Activated B cell treated with CpG ODN at 0.5 μM for 24 hours (primary cell): Measurements from ENCODE around the gene GALC. TPM values are rescaled to one million over a fixed set of nuclear protein-coding genes. Genes with fewer than 3 reads are reported as not detected.

Source experiments
- ATAC-seq: fragments of 200-7000 bp; cut with Tn5 transposase; one replicate; pipeline ENCODE4 v1.10.0; 2021; ENCODE audit warnings: low read depth, mild to moderate bottlenecking, moderate library complexity
- CTCF ChIA-PET: fragments of 350-600 bp; sonication (Branson Sonifier 250); formaldehyde crosslinking; loops from one replicate; lab custom pipeline; 2021; ENCODE audit warnings: antibody characterized with exemption; lab: Charles Lee
- POLR2A ChIA-PET: fragments of 350-600 bp; sonication (Branson Sonifier 250); formaldehyde crosslinking; loops from one replicate; lab custom pipeline; 2021; ENCODE audit warnings: antibody characterized with exemption; lab: Charles Lee
- DNase-seq: peaks from one replicate; pipeline ENCODE4 v3.0.0; 2022
- H3K27ac Mint-ChIP-seq: one replicate; pipeline ENCODE4 v1.8.0; 2020; ENCODE audit warnings: mixed read lengths
- H3K27me3 Mint-ChIP-seq: one replicate; pipeline ENCODE4 v1.8.0; 2021; ENCODE audit warnings: mixed read lengths
- H3K36me3 Mint-ChIP-seq: one replicate; pipeline ENCODE4 v1.8.0; 2021; ENCODE audit warnings: low read depth, mixed read lengths
- H3K4me1 Mint-ChIP-seq: one replicate; pipeline ENCODE4 v1.8.0; 2021; ENCODE audit warnings: mixed read lengths
- H3K4me3 Mint-ChIP-seq: one replicate; pipeline ENCODE4 v1.8.0; 2020; ENCODE audit warnings: mild to moderate bottlenecking, mixed read lengths
- H3K9me3 Mint-ChIP-seq: one replicate; pipeline ENCODE4 v1.8.0; 2020; ENCODE audit warnings: mixed read lengths
- intact Hi-C: fragments of 100-400 bp; cut with micrococcal nuclease; formaldehyde crosslinking; loops from one replicate; pipeline ENCODE4 v1.15.1; 2024
- total RNA-seq: library from RNA; stranded (reverse); gene quantifications from 2 replicates; pipeline ENCODE4 v1.2.3, GENCODE V29; 2022
- TF ChIP-seq, protein P1 (sequence below): fragments of 200-600 bp; IDR thresholded peaks from one replicate; pipeline ENCODE4 v1.8.0; 2022; ENCODE audit warnings: antibody characterized with exemption, mild to moderate bottlenecking

Gene GALC
- total RNA-seq, 1 donor from 2014 or later, result 8.3 TPM

DNA sequence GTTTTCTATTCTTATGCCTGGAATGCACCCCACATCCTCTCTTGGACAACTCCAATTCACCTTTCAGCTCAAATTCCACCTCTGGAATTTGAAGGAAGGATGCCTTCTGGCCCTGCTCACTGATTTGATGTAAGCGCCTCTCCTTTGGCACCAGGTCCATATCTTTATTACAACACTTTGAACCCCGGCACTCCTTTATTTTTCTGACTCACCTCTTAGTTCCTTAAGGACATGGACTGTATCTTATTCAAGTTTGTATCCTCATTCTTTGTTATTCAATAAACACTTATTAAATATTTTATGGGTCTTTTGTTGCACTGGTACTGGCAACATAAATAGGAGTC is 3.1 kb downstream of the GALC start:
- Mint-ChIP-seq H3K36me3 (peaks cover 11% of the 10 kb centered on the region), H3K27me3 (no peaks in the 10 kb centered on the region), H3K4me3 (no peak overlapping the region), H3K9me3 (peaks cover 2% of the 10 kb centered on the region), H3K4me1 (peaks cover 30% of the 10 kb centered on the region), H3K27ac (no peak overlapping the region)
- ATAC-seq, result no peak
- TF ChIP-seq, protein P1, sequence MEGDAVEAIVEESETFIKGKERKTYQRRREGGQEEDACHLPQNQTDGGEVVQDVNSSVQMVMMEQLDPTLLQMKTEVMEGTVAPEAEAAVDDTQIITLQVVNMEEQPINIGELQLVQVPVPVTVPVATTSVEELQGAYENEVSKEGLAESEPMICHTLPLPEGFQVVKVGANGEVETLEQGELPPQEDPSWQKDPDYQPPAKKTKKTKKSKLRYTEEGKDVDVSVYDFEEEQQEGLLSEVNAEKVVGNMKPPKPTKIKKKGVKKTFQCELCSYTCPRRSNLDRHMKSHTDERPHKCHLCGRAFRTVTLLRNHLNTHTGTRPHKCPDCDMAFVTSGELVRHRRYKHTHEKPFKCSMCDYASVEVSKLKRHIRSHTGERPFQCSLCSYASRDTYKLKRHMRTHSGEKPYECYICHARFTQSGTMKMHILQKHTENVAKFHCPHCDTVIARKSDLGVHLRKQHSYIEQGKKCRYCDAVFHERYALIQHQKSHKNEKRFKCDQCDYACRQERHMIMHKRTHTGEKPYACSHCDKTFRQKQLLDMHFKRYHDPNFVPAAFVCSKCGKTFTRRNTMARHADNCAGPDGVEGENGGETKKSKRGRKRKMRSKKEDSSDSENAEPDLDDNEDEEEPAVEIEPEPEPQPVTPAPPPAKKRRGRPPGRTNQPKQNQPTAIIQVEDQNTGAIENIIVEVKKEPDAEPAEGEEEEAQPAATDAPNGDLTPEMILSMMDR, result no peak
- ChIA-PET POLR2A (no interaction called here), CTCF (no interaction called here)
- DNase-seq, result no peak
- intact Hi-C loops, result loop anchor here (5.0 kb wide), 4 partner anchors 38 to 1732 kb away; partner anchors contain the start of genes EML5 and ZC3H14

DNA sequence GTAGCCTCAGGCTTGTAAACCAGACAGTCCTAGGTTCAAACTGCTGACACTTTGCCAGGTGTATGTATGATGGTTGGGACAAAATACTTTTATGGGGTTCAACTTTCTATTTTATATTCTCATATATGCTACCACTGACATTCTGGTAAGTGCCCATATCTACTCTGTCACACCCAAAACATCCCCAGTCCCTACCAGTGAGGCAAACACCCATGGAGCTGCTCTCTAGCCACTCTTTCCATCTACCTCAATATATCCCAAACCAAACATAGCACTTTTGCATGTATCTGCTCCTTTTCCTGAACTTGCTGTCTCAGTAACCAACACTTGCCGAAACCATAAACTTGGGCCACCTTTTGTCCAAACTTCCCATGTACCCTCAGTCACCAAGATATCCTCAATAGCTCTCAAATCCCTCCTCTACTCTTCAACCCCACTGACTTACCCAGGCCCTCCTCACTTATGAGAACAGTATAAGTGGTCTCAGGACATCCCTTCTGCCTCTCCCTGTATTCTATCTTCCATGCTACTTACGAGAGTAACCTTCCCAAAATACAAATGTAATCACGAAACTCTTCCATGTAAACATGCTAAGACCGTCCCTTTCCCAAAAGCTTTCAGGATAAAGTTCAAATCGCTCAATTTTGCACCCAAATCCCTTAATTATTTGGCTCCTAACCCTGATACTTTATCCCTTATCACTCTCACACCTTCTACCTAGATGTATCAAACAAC is 3.6 kb downstream of the GALC start:
- H3K27me3 Mint-ChIP-seq, result no peaks in the 10 kb centered on the region
- peaks cover 24% of the 10 kb centered on the region for H3K4me1 Mint-ChIP-seq
- H3K9me3 Mint-ChIP-seq, result no peaks in the 10 kb centered on the region
- intact Hi-C loops, result no loop called here
- DNase-seq (no peak), ATAC-seq (no peak)
- peaks cover 15% of the 10 kb centered on the region for H3K36me3 Mint-ChIP-seq
- no peak overlapping the region for H3K4me3 Mint-ChIP-seq
- ChIA-PET CTCF (no interaction called here), POLR2A (no interaction called here)
- TF ChIP-seq, protein P1, result no peak
- H3K27ac Mint-ChIP-seq, result no peak overlapping the region

DNA sequence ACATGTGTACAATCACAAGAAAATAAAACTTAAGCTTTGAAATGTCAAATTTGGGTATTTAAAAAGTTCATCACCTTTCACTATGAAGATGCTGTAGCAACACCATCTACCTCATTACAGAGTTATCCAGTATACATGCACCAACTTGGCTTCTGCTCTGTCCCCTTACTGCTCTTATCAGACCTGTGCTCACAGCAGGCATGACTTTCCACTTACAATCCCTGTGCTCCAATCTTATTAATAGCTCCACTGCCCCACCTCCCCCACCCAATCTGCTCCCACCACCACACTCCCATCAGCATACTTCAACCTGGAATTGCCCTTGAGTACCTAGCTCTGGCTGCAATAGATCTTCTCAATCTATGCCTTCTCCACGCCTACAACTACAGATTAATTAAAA is 13.3 kb downstream of the GALC start:
- TF ChIP-seq, protein P1, result no peak
- no peak overlapping the region for H3K27ac Mint-ChIP-seq
- ATAC-seq, result no peak
- peaks cover 35% of the 10 kb centered on the region for H3K36me3 Mint-ChIP-seq
- H3K4me1 Mint-ChIP-seq, result no peaks in the 10 kb centered on the region
- H3K4me3 Mint-ChIP-seq, result no peak overlapping the region
- no peak for DNase-seq
- H3K27me3 Mint-ChIP-seq, result no peaks in the 10 kb centered on the region
- POLR2A ChIA-PET, result no interaction called here
- CTCF ChIA-PET, result no interaction called here
- intact Hi-C loops, result loop anchor here (5.0 kb wide), 1 partner anchor 43 kb away; no protein-coding TSS in a partner anchor
- H3K9me3 Mint-ChIP-seq, result no peaks in the 10 kb centered on the region

DNA sequence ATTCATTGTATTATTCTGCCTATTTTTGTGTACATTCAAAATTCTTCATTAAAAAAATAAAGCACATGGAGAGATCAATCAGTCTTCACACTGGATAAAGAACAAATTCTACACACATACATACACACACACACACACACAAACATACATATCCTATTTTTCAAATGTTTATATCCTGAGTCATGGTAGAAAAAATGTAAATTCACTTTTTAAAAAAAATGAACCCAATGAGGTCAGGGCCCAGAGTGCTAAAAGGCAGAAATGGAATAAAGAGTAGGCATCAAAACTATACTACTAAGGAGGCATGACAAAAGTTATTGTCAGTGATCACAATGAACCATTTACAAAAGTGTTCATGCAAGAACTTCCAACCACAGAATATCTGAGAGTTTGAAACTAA is 17.3 kb downstream of the GALC start:
- no peaks in the 10 kb centered on the region for H3K27me3 Mint-ChIP-seq
- ChIA-PET CTCF (no interaction called here), POLR2A (no interaction called here)
- TF ChIP-seq, protein P1, result no peak
- ATAC-seq, result no peak
- peaks cover 32% of the 10 kb centered on the region for H3K36me3 Mint-ChIP-seq
- H3K4me3 Mint-ChIP-seq, result no peak overlapping the region
- no peak overlapping the region for H3K27ac Mint-ChIP-seq
- no peaks in the 10 kb centered on the region for H3K4me1 Mint-ChIP-seq
- DNase-seq, result no peak
- H3K9me3 Mint-ChIP-seq, result no peaks in the 10 kb centered on the region
- intact Hi-C loops, result no loop called here

DNA sequence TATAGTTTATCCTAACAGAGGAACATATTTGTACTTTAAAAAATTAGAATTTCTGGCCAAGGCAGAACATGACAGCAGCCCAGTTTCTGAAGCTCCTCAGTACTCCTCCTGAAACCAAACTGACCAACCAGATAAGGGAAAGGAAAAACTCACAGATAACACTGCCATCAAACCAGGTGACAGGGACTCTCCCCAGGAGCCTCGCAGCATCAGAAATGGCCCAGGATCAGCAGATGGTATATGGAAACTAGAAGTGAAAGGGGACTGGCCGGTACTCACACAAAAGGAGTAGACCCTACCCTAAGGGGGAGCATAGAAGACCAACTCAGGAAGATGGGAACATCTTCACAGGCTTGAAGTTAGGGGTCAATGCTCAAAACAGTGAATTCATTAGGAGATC is 22.0 kb downstream of the GALC start:
- Mint-ChIP-seq H3K4me1 (no peaks in the 10 kb centered on the region), H3K4me3 (no peak overlapping the region), H3K36me3 (peaks cover 38% of the 10 kb centered on the region), H3K9me3 (no peaks in the 10 kb centered on the region), H3K27ac (no peak overlapping the region), H3K27me3 (no peaks in the 10 kb centered on the region)
- DNase-seq (no peak), ATAC-seq (no peak)
- ChIA-PET POLR2A (no interaction called here), CTCF (no interaction called here)
- intact Hi-C loops, result no loop called here
- TF ChIP-seq, protein P1, result no peak
